HG03575 (cell line): ENCODE measurements around the gene GNB5.
A peak's percentile ranks its signal among the peaks of the same experiment; 100 is the strongest.
"Not testable (repeated sequence)": the region's sequence is repeated elsewhere in the genome, so short reads cannot be mapped to it uniquely, and the experiment has no call there.

ENCODE experiments used
- ATAC-seq: cut with Tn5 transposase; IDR thresholded peaks from one replicate; pipeline ENCODE4 v1.9.1; 2021; ENCODE audit not compliant: unreplicated experiment, insufficient number of reproducible peaks, low FRiP score; ENCODE audit errors: extremely low read depth

The GNB5 gene

DNA sequence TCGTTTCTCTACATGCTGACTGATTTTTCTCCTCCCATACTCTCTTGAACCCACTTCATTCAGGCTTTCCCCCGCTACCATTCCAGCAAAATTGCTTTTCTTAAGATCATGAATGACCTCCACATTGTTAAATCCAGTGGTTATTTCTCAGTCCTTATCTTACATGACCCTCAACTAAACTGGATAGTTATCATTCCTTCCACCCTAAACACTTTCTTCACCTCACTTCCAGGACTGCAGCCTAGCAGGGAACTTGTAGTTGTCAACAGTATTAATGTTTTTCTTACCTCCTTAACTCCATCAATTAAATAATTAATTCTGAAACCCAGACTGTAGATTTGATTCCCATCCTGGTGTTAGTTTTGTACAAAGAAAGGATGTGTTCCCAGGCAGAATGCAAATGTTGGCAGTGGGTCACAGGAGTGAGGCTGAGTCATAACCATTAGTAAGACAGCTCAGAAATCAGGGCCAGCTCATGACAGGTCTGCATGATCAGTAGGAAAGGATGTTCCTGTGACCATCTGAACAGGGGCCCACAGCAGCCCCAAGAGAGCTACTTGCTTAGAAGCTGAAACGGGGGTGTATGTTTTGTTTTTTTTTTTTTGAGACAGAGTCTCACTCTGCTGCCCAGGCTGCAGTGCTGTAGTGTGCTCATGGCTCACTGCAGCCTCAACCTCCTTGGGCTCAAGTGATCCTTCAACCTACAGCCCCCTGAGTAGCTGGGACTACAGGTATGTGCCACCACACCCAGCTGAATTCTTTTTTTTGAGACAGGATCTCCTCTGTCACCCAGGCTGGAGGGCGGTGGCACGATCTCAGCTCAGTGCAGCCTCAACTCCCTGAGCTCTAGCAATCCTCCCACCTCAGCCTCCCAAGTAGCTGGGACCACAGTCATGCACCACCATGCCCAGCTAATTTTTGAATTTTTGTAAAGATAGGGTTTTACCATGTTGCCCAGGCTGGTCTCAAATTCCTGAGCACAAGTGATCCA is 87.7 kb downstream of the GNB5 start:
- ATAC-seq, result peak; percentile 69

- ATAC-seq, result no peak
These were observed 88.7 kb downstream of the GNB5 start for GRCh38 chr15:52102463-52102862.

DNA sequence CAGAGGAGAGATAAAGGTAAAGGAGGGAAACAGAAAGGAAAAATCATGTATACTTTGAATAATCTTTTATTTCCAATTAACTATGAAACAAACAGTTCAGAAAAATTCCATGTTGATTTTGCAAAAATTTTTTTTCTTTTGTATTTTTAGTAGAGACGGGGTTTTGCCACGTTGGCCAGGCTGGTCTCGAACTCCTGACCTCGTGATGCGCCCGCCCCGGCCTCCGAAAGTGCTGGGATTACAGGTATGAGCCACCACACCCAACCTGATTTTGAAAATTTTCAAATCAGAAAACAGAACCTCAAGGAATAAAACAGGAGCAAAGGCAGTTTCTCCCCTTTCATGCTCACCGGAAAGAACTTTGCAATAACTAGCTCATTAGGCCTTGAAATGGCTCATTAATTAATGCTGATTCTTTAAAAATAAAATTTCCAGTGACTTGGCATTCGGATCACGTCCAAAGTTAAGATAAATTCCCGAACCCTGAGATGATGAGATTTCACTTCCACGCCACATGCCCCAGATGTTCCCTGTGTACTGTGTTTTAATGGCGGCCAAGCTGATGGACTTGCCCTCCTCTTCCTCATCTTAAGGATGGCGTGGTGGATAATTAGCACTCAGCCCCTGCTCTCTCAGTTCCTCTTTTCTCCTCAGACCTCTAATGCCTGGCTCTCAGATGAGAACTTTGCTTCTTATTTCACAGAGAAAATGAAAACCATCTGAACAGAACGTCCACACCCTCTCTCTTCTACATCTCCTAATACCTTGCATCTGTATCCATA is 89.5 kb downstream of the GNB5 start:
- no peak for ATAC-seq

DNA sequence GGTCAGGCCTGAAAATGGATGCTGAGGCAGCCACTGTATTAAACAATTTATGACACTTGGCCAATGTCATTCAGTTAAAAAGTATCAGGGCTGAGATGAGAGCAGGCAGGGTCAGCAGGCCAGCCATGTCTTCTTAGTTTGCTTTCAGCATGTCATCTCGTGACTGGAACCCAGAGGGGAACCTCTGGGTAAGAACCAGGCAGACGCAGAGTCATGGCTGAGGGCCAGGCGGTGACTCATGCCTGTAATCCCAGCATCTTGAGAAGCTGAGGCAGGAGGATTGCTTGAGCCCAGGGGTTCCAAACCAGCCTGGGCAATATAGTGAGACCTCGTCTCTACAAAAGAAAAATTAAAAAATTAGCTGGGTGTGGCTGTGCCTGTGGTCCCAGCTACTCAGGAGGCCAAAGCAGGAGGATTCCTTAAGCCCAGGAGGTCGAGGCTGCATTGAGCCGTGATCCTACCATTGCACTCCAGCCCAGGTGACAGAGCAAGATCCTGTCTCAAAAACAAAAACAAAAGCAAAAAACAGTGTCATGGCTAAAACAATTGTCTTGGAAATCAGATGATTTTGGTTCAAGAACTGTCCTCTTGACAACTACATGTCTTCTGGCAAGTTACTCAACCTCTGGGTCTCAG is 90.3 kb downstream of the GNB5 start:
- no peak for ATAC-seq

DNA sequence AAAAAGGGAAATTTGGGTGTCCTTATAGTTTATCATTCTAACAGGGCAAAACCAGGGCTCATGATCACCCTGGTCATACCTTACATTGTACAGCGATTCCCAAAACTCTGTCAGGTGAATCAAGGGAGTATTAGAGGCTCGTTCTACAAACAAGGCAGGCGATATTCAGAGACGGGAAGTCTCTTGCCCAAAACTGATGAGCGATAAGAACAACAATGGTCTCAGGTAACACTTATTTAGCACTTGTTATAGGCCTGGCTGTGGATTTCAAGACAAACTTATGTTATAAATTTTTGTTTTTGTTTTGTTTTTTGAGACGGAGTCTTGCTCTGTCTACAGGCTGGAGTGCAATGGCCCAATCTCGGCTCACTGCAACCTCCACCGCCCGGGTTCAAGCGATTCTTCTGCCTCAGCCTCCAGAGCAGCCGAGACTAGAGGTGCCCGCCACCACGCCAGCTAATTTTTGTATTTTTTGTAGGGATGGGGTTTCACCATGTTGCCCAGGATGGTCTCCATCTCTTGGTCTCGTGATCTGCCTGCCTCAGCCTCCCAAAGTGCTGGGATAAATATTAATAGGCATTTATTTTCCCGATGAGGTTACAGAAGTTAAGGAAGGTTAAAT is 91.4 kb downstream of the GNB5 start:
- no peak for ATAC-seq

GRCh38 chr15:52098323-52098722 is 92.9 kb downstream of the GNB5 start:
- ATAC-seq, result no peak

- ATAC-seq, result no peak
These were observed 94.0 kb downstream of the GNB5 start for GRCh38 chr15:52097180-52097579.

GRCh38 chr15:52096536-52096935 is 94.7 kb downstream of the GNB5 start:
- not testable (repeated sequence) for ATAC-seq

GRCh38 chr15:52095597-52096262 is 95.5 kb downstream of the GNB5 start:
- no peak for ATAC-seq

DNA sequence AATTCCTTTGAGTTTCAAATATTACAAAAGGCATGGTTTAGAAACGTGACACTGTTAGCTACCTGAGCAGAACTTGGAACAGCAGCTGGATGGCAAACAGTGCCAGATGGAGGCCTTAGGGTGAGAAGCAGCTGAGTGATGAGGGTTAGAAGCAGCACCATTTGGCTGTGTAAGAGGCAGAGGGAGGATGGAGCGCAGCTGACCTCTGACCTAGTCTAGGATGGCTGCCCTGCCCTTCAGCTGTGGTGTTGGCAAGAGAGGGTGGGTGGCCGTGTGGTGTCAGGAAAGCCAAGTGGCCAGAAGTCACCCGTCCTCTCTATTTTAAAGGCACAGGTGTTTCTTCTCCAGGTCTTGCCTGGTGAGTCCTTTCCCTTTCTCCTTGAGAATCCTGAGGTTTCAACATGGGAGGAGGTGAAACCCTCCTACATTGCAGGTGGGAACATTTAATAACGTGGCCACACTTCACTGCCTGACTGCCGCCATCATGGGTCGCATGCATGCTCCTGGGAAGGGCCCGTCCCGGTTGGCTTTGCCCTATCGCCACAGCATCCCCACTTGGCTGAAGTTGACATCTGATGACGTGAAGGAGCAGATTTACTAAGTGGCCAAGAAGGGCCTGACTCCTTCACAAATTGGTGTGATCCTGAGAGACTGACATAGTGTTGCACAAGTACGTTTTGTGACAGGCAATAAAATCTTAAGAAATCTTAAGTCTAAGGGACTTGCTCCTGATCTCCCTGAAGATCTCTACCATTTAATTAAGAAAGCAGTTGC is 96.2 kb downstream of the GNB5 start:
- ATAC-seq, result no peak

- no peak for ATAC-seq
These were observed 97.4 kb downstream of the GNB5 start for GRCh38 chr15:52093539-52094510.

GRCh38 chr15:52093167-52093538 is 98.0 kb downstream of the GNB5 start:
- no peak for ATAC-seq

DNA sequence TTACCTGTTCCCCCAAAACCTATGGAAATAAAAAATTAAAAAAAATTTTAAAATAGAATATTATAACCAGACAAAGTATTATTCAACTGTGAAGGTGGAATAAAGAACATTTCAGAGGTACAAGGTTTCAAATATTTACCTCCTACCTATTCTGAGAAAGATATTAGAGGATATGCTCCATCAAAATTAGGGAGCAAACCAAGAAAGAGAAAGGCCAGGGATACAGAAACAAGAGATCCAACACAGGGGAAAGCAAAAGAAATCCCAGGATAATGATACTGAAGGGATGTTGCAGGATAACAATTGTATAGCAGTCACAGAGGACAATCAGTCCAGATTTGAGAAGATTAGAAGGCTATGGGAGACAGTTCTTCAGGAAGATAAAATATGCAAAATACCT is 101.0 kb downstream of the GNB5 start:
- ATAC-seq, result no peak

DNA sequence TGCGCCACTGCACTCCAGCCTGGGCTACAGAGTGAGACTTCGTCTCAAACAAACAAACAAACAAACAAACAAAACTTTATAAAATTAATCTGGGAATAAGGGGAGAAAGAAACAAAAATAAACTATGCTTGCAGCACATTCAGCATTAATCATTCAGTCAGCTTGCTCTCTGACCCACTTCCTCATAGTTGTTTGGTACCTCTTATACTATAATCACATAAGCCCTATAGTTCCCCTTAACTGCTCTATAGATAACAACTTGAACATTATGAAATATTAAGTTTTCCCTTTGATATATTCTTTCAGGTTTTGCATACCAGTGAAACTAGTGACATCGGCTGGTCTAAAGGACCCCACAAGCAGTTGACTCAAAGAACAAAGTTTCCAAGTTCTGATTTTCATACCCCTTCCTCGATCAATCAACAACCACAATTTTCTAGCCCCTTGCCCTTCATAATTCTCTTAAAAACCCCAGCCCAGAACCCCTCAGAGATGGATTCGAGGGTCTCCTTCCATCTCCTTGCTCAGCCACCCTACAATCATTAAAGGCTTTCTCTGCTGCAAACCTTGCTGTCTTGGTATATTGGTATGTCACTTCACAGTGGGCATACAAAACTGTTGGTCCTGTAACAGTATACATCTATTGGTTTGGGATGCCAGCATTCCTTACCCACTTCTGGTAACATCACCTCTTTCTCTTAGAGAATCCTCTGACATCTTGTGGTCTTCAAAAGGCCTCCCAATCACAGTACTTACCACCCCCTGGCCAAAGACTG is 105.0 kb downstream of the GNB5 start:
- ATAC-seq, result no peak

DNA sequence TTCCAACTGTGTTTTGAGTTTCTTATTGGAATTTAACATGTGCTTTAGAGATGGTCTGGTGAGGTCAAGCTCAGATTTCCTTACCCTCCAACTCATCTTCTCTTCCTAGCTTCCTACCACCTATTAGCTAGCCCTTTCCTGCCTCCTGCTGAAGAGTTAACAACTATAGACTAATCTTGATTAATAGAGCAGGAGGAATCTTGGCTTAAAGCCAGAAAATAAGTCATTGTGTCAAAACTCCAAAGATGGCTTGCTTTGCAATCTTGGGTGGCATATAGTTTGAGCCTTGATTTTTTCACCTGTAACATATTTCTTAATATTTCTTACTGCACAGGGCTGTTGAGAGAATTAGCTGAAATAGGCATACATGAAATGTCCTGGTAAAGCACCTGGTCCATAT is 105.9 kb downstream of the GNB5 start:
- no peak for ATAC-seq

GRCh38 chr15:52083603-52084002 is 107.6 kb downstream of the GNB5 start:
- no peak for ATAC-seq
